ENCODE data around the gene FGF5. TPM values are rescaled to one million over a fixed set of nuclear protein-coding genes. Genes with fewer than 3 reads are reported as not detected.
"Not testable (repeated sequence)": the region's sequence is repeated elsewhere in the genome, so short reads cannot be mapped to it uniquely, and the experiment has no call there.

The FGF5 gene, protein sequence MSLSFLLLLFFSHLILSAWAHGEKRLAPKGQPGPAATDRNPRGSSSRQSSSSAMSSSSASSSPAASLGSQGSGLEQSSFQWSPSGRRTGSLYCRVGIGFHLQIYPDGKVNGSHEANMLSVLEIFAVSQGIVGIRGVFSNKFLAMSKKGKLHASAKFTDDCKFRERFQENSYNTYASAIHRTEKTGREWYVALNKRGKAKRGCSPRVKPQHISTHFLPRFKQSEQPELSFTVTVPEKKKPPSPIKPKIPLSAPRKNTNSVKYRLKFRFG
- 0.10 TPM for total RNA-seq

- no peak for DNase-seq
Observed at GRCh38 chr4:80266253-80266901, at the start of gene FGF5. FGF5 (plus strand) TSS chr4:80266664; CDS start chr4:80266825, 161 bp downstream.

DNA sequence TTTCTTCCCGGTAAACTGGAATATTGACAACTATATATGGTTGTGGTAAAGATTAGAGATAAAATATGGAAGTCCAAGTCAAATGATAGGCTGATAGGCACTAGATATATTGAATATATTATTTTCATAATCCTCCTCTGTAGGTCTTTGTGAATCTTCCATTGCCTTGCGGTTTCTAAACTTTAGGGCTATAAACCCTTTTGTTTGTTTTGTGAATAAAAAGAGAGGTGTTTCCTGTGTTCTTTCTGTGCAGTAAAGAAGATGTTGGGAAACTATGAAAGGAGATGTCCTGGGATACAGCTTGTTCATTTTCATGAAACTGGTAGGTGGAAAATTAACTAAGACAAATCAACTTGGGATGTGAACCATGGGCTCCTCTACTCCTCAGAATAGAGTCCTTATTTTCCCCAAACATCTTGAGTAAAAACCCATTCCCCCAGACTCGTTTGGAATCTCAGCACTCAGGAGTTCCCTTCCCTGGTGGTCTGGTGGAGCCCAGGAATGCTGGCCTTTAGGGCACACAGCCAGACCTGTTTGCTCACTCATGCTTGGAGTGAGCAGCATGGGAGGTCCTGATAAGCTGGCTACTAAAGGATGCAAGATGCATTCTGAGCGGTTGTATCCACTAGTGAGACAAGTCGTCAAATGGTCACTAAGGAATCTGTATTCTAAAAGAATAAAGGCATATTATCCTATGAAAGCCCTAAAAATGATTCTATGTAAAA, 47.0 kb upstream of the FGF5 start:
- DNase-seq: no peak

DNA sequence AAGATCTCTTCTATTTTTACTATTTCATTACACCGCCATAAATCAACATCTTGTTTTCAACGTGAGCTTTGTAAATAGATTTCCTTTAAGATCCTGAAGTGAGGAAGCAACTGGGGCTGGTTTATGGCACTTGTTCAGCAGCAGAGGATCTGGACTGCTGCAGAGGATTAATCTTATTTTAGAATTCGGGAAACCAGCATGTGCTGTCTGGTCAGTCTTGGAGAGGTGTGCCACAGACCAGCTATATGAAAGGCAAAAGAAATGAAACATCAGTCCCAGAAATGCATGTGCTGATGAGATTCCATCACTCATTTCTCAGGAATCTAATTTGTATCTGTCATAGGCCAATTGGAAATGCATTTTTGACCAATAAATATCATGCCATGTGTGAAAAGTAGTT, 45.8 kb upstream of the FGF5 start:
- no peak for DNase-seq

DNA sequence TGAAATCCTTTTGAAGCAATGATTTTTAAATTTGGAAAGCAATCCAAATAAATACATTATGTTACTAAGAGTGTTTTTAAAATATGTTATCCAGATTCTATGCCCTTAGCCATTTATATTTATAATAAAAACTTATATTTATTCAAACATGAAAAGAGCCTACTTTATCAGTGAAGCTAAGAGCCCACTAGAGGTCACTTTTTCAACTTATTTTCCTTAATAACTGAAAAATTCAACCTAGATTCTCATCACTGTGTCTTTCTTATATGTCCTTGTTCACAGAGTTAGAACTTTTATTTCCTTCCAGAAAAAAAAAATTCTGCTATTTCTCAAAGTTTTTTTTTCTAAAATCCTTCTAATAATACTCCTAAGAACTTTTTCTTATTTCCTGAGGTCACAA, 45.3 kb upstream of the FGF5 start:
- no peak for DNase-seq

DNA sequence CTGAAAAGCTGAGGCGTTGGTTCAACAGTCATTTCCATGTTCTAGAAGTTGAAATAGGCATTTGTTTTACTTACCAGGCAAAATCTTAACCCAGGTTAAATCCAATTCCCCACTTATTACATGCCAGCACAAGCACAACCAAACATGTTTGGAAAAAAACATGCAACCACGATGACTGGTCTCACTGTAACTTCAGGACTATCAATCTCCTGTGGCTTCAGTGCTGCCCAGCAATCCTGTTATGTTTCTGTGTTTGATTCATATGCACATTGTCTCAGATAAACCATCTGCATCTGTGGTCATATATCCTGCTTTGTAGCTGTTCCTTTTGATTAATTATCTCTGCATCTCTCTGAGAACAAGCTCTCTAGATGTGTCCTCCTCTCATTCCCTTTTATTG, 40.9 kb upstream of the FGF5 start:
- DNase-seq: no peak

- peak; percentile 57 for DNase-seq
Observed at GRCh38 chr4:80226094-80226493, 40.4 kb upstream of the FGF5 start.

GRCh38 chr4:80228460-80228859, 38.0 kb upstream of the FGF5 start:
- no peak for DNase-seq

DNA sequence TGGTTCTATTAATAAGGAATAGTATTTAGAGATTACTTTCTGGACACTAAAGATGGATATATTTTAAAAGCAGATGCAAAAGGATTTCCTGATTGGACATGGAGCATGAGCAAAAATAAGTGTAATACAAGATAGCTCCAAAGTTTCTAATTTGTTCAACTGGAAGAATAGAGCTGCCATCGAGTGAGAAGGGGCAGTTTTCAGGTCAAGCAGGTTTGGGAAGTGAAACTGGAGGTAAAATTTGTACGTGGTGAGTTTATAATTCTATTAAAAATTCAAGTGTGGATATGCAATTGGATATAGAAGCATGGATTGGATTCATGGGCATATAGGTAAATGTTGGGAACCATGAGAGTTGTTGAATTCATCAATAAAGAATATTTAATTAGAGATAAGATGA, 37.3 kb upstream of the FGF5 start:
- DNase-seq: no peak

- DNase-seq: no peak
Observed at GRCh38 chr4:80229590-80229989, 36.9 kb upstream of the FGF5 start.

GRCh38 chr4:80231180-80231579, 35.3 kb upstream of the FGF5 start:
- no peak for DNase-seq

DNA sequence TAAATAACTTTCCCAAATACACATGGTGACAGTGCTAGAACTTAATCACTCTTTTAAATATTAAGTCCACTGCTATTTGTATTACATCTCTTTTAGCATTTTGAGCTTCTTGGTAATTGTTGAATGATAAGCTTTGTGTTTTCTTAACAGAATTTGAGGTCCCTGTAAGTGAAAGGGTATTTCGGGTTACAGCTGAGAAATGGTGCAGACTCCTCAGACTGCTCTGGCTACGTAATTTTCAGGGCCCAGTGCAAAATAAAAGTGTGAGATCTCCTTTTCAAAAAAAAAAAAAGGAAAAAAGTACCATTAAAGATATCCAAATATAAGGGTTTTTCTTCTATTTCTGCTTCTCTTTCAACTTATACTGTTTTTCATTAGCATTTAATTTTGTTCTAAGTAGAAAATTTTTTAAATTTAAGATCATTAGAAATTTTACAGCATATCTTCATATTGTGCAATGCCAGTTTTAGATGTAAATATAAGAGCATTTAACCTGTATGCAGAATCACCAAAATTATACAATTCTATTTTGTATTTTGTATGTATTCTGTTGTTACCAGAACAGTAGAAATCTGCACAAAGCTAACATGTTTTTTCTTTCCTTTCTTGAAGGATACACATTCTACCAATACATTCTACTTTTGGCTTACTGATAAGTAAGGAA, 33.6 kb upstream of the FGF5 start:
- no peak for DNase-seq

DNA sequence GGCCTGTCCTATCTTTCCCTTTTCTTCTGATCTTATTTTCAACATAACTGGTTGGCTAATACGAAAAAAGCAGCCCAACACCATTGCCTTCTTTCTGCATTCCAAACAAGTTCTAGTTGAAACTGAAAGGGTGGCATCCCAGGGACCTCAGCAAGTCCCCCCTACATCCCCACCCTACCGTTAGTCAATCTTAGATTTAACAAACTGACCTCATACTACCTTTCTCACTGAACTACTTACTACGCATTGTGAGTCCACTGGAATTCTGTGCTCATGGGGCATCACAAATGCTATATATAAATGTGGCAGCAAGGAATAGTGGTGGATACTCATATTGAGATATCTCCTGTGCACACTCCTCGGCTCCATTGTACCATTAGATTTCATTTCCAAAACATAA, 33.1 kb upstream of the FGF5 start:
- DNase-seq: no peak

GRCh38 chr4:80235451-80235850, 31.0 kb upstream of the FGF5 start:
- no peak for DNase-seq

GRCh38 chr4:80237992-80238391, 28.5 kb upstream of the FGF5 start:
- no peak for DNase-seq

GRCh38 chr4:80239480-80240150, 26.8 kb upstream of the FGF5 start:
- DNase-seq: no peak

- no peak for DNase-seq
Observed at GRCh38 chr4:80240976-80241375, 25.5 kb upstream of the FGF5 start.

- DNase-seq: no peak
Observed at GRCh38 chr4:80243274-80244018, 23.0 kb upstream of the FGF5 start.

DNA sequence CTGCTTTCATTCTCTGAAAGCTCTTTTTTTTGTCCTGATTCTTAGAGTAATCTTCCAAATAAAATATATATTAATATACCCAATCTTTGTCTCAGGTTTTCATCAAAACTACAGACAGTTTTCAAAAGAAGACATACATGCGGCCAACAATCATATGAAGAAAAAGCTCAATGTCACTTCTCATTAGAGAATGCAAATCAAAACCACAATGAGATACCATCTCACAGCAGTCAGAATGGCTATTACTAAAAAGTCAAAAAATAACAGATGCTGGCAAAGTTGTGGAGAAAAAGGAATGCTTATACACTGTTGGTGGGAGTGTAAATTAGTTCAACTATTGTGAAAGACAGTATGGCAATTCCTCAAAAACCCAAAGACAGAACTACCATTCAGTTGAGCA, 19.0 kb upstream of the FGF5 start:
- DNase-seq: not testable (repeated sequence)

- DNase-seq: no peak
Observed at GRCh38 chr4:80249144-80249543, 17.3 kb upstream of the FGF5 start.

GRCh38 chr4:80252427-80252826, 14.0 kb upstream of the FGF5 start:
- DNase-seq: no peak

DNA sequence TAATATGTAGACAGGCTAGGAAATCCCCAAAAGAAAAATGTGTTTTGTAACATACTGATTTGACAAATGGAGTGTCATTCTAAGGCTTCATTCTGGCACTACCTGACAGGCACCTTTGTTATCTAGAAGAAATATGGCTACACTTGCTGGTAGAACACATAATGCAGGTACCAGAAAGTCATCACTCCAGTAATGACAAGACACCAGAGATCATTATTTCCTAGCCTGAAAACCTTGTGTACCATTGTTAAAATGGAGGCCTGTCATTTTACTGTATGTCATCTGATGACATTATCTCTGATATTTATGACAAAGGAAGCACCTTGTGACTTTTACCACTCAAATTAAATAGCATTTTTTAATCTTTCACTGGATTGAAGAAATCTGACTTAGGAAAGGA, 13.5 kb upstream of the FGF5 start:
- no peak for DNase-seq

- DNase-seq: no peak
Observed at GRCh38 chr4:80253510-80253909, 13.0 kb upstream of the FGF5 start.
